ENCODE results near the gene FAM53A. TPM values are rescaled to one million over a fixed set of nuclear protein-coding genes. Genes with fewer than 3 reads are reported as not detected.

FAM53A gene
- total and polyA plus RNA-seq, 8 donors, result 1.5 to 4.3 (median 2.3) TPM

DNA sequence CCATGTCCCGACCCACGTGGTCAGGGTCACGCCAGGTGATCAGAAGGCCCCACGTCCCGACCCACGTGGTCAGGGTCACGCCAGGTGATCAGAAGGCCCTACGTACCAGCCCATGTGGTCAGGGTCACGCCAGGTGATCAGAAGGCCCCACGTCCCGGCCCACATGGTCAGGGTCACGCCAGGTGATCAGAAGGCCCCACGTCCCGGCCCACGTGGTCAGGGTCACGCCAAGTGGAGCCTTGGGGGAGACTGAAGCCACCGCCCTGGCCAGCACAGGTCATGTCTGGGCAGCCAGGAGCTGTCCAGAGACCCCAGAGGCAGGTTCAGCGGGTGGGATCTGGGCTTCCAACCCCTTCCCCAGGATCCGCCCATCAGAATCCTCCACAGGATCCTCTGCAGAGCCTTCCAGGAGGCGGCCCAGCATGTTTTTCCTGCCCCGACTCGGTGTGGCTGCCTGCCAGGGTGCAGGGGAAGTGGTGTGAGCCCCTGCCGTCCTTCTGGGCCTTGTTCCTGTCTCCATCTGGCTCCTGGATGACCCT lies 58.4 kb downstream of the FAM53A start:
- H3K36me3 ChIP-seq, result no peaks in the 10 kb centered on the region
- intact Hi-C loops (cut with DNase I), result loop anchor here in 1 of 2 donors (10.0 kb wide), 1 partner anchor 261 kb away; no protein-coding TSS in a partner anchor
- no peak overlapping the region for H3K4me3 ChIP-seq
- no peak for ATAC-seq
- no peak for TF ChIP-seq CTCF (IDR thresholded peaks at IDR 0.05)
- H3K27me3 ChIP-seq, result no peaks in the 10 kb centered on the region
- peak in 1 of 4 donors; percentile 65 for DNase-seq
- H3K9me3 ChIP-seq, result no peaks in the 10 kb centered on the region
- no peak overlapping the region for H3K27ac ChIP-seq
- H3K4me1 ChIP-seq, result no peaks in the 10 kb centered on the region

DNA sequence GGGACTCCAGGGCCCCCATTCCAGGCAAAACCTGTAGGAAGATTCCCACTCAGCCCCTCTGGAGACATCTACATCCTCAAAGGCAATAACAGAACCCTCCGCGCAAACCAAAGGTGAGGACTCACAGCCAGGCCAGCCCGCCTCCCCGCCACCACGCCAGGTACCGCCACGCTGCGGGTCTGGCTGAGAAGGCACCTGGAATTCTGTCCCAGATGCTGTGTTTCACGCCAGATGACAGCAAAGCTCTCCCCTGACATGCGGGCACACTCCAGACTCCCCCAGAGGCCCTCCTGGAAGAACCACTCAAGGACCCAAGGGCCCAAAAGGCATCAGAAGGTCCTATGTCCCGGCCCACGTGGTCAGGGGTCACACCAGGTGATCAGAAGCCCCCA lies 59.6 kb downstream of the FAM53A start:
- TF ChIP-seq CTCF (IDR thresholded peaks at IDR 0.05), result no peak
- no peak overlapping the region for H3K27ac ChIP-seq
- ATAC-seq (no peak), DNase-seq (no peak)
- H3K27me3 ChIP-seq, result no peaks in the 10 kb centered on the region
- no peaks in the 10 kb centered on the region for H3K9me3 ChIP-seq
- intact Hi-C loops (cut with DNase I), result loop anchor here in 1 of 2 donors (10.0 kb wide), 1 partner anchor 260 kb away; no protein-coding TSS in a partner anchor
- no peak overlapping the region for H3K4me3 ChIP-seq
- H3K4me1 ChIP-seq, result no peaks in the 10 kb centered on the region
- H3K36me3 ChIP-seq, result no peaks in the 10 kb centered on the region

- intact Hi-C loops (cut with DNase I), result loop anchor here in 1 of 2 donors (10.0 kb wide), 1 partner anchor 259 kb away; no protein-coding TSS in a partner anchor
- no peak for ATAC-seq
- Histone ChIP-seq H3K27me3 (no peaks in the 10 kb centered on the region), H3K27ac (no peak overlapping the region), H3K4me1 (no peaks in the 10 kb centered on the region), H3K9me3 (no peaks in the 10 kb centered on the region), H3K36me3 (no peaks in the 10 kb centered on the region), H3K4me3 (no peak overlapping the region)
- DNase-seq, result peak in 1 of 4 donors; percentile 65
- no peak for TF ChIP-seq CTCF (IDR thresholded peaks at IDR 0.05)
Measured at GRCh38 chr4:1623821-1624518, 60.1 kb downstream of the FAM53A start.

DNA sequence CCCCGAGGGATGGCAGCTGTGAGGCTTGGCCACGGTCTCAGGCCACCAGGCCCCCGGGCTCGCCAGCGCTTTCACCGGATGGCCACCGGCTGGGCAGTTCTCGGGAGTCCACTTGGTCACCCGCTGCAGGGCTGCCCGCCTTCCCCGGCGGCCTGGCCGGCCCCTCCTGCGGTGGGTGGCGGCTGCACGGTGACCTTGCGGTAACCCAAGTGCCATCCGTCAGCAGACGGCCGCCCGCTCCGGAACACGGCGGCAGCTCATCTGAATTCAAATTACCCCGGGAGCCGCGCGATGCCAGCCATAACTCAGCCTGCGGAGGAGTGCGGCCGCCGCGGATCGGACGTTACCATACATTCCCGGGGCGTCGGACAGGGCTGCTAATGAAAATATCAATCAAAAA lies 60.7 kb downstream of the FAM53A start:
- DNase-seq (no peak), ATAC-seq (no peak)
- Histone ChIP-seq H3K36me3 (no peaks in the 10 kb centered on the region), H3K9me3 (no peaks in the 10 kb centered on the region), H3K27ac (no peak overlapping the region), H3K27me3 (no peaks in the 10 kb centered on the region), H3K4me1 (no peaks in the 10 kb centered on the region), H3K4me3 (no peak overlapping the region)
- intact Hi-C loops (cut with DNase I), result loop anchor here in 1 of 2 donors (10.0 kb wide), 1 partner anchor 259 kb away; no protein-coding TSS in a partner anchor
- TF ChIP-seq CTCF (IDR thresholded peaks at IDR 0.05), result no peak

- H3K4me1 ChIP-seq, result no peaks in the 10 kb centered on the region
- no peak overlapping the region for H3K27ac ChIP-seq
- peaks cover 0 to under 1% of the 10 kb centered on the region in 2 donors for H3K9me3 ChIP-seq
- no peak for DNase-seq
- no peak overlapping the region for H3K4me3 ChIP-seq
- H3K27me3 ChIP-seq, result no peaks in the 10 kb centered on the region
- no peak for ATAC-seq
- no peak for TF ChIP-seq CTCF (IDR thresholded peaks at IDR 0.05)
- H3K36me3 ChIP-seq, result no peaks in the 10 kb centered on the region
- intact Hi-C loops (cut with DNase I), result loop anchor here in 1 of 2 donors (10.0 kb wide), 1 partner anchor 258 kb away; no protein-coding TSS in a partner anchor
Measured at GRCh38 chr4:1622956-1623355, 61.2 kb downstream of the FAM53A start.

All from left lung (tissue), 10 donors.